NCI-H128 (cell line): ENCODE data around the gene RELT.

ENCODE experiments used
- DNase-seq: peaks from one replicate; lab custom pipeline; 2025; ENCODE audit not compliant: unreplicated experiment; lab: John Stamatoyannopoulos, UW

Gene RELT, protein sequence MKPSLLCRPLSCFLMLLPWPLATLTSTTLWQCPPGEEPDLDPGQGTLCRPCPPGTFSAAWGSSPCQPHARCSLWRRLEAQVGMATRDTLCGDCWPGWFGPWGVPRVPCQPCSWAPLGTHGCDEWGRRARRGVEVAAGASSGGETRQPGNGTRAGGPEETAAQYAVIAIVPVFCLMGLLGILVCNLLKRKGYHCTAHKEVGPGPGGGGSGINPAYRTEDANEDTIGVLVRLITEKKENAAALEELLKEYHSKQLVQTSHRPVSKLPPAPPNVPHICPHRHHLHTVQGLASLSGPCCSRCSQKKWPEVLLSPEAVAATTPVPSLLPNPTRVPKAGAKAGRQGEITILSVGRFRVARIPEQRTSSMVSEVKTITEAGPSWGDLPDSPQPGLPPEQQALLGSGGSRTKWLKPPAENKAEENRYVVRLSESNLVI

DNA sequence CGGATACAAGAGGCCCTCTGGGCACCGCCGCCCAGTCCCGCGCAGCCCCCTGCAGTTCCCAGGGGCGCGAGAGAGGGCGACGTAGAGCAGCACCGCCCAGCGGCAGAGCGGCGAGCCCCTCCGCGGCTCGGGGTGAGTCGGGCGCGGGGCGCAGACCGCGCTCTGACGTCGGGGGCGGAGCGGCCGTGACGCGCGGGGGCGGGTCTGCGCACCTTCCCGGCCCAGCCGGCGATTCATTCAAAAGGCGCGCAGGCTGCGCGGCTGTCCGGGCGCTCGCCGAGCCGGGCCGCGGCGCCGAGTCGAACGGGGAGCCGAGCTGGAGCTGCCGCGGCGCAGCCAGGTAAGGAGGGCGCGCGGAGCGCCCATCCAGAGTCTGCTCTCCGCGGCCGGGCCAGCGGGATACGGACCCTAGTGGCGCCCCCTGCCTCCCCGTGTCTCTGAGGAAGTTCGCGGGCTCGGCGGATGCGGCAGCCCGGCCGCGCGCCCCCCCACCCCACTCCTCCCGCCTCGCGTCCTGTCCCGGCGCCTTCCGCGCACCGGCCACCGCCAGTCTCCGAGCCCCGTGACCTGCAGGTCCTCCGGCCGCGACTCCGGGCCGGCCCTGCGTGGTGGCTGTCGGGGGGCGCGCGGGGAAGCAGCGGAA is at the start of gene RELT:
RELT (plus strand) TSS at position 240 of the 643 bp plus-strand sequence. CDS start 12,738 bp downstream, outside the sequence.
- peak; percentile 85 for DNase-seq

DNA sequence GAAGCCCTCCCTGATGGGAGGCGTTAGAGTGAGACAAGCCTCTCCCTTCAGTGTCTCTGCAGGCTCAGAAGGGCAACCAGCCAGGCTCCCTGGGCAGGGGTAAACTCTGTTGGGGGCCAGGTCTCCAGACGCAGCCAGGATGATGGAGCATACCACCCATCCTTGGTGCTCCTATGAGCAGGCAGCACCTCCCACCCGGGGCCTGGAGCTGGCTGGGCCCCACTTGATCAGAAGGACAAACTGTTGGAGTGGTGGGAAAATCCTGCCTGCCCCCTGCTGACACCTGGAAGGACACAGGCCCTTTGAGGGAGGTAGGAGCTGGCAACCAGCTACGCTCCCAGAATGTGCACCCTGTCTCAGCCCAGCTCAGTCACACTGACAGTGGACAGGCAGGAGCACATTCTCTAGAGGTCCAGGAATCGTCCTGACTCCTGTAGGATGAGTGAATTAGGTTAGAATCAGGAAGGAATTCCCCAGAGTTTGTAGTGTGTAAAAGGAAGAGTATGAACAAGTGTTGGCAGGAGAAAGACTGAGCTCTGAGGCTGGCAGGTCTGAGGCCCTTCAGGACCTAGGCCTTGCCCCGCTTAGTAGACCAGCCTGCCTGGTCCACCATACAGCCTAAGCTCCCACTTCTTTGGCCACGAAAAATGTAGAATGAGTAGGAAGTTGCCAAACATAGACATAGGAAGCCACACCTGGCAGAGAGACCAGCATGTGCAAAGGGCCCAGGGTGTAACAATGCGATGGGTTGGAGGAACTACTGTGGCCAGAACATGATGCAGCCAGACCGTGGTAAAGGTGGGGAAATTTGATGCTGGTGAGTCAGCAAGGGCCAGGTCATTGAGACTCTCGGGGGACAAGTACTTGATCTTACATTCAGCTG is 49.0 kb upstream of the RELT start:
- DNase-seq = no peak

GRCh38 chr11:73327812-73328364 is 48.3 kb upstream of the RELT start:
- no peak for DNase-seq

DNA sequence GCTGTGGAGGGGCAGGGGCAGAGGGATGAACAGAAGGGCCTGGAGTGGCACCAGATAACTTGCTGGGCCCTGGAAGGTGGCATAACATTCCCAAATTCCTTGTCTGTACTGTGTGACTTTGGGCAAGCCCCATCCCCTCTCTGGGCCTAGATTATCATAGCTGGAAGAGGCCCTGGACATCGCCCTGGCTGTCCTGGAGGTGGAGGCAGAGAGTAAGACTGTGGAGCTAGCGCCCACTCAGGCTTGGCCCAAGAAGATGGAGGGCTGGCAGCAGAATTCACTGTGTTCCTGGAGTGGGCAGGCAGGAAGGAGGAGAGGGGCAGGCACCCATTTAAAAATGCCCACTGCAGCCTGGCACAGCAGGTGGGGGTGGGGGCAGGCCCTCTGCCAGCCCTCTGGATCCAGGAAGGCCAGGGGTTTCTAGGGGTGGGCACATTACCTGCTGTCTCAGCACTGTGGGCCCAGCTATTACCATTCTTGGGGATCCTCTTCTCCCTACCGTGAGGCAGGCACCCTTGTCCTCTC is 45.6 kb upstream of the RELT start:
- DNase-seq = no peak

GRCh38 chr11:73331138-73331916 is 44.9 kb upstream of the RELT start:
- no peak for DNase-seq

GRCh38 chr11:73333173-73333572 is 43.0 kb upstream of the RELT start:
- DNase-seq = no peak

DNA sequence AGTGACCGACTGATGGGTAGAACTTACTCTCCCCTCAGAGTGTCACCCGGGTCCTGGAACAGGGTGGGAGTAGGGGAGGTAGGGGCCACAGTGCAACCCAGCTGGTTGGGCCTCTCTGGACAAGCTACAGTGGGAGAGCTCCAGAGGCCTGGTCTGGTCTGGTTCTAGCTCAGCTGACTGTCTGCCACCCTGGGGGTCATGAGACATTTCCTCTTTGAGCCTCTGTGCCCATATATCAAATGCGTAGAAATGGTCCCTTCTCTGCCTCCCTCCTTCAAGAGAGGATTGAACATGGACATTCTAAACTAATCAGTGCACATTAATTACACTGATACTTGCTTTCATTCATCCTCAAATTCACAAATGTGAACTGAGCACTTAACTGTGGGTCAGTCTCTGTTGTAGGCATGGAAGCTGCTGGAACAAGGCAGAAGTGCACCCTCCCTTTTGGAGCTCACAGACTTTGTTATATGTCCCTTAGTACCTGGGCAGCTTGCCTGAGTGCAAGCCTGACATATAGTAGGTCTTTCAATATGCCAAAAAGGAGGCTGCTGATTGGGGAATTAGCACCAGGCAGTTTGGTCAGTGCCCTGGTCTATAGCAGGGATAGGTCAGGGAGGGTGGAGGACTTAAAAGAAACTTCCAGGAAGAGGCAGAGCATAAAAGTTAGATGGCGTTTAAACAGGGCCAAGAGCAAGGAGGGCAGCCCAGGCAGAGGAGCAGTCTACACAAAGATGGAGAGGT is 42.4 kb upstream of the RELT start:
- no peak for DNase-seq

DNA sequence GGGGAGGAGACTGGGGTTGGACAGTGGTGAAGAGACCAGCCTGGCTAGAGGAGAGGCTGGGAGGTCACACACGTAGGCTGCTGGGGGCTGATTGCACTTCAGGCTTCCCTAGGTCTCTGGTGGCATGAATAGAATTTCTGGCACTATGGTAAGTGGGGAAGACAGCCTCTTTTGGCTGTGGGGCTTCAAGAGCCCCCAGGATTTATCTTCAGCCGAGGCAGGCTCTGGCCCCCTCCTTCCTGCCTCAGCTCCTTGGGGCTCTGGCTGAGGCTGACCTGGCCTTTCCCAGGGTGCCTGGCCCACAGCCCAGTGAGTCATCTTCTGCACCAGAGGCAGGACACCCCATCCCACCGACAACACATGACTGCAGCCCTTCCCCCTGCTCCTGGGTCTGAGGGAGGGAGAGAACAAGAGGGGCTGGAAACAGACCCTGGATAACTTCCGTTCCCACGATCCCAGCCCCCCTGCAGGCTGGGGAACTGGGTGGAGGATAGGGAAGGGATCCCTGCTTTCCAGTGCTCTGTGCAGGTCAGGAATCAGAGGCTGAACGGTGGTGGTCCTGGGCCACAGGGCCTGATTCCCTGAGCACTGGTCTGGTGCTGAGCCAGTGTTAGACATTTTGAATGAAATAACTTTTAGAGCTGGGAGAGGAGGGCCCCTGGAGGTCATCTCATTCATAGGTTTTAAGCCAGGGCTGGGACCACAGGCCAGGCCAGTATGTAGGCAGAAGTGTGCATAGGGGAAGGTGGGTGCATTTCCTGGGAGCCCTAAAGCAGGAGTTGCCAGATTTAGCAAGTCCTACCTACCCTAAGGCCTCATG is 41.6 kb upstream of the RELT start:
- DNase-seq = no peak

DNA sequence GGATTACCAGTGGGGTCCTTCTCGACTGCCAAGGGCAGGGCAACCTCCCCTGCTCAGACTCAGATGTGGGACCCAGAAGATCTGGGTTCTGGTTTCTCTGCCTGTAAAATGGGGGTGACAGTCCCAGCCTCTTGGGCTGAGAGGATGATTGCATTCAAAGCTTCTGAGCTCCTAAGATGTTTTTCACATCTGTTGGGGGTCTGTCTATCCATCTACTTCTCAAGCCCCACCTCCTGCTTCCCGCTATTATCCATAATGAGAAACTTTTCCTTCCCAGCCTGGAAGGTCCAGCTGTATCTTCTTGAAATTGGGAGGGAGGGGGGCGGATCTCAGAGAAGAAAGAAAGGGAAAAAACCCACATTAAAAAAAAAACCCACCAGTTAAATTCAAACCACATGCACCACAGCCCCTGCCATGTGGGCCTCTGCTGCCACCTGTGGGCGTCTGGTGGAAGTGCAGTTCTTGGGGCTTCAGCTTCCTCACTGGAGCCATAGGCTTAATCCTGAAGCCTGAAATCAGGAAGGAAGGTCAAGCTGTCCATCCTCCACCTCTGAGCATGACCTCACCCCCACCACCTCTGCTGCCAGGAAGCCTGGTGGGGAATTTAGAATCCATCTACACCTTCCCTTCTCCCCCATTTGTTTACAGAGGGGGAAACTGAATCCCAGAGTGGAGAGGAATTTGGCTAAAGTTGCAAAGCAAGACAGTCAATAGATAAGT is 40.8 kb upstream of the RELT start:
- DNase-seq = peak; percentile 52

GRCh38 chr11:73337846-73338245 is 38.4 kb upstream of the RELT start:
- DNase-seq = no peak

DNA sequence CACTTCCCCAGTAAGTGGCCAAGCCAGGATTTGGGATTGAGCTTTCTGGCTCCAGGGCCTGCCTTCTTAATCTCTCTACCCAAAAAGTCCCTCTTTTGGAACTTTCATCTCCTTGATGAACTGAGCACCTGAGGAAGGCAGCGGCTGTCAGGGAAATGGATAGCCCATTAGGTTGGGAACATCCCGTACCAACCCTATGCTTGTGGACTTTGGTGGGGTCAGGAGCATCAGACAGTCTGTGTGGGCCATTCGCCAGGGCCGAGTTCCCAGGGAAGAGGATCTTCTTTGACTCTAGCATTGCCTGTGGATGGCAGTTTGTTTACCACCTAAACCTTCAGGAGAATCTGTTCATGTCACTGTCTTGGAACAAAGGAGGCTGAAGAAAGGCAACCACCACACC is 37.9 kb upstream of the RELT start:
- no peak for DNase-seq

- DNase-seq = no peak
Observed at GRCh38 chr11:73340164-73340563, 36.0 kb upstream of the RELT start.

- no peak for DNase-seq
Observed at GRCh38 chr11:73342633-73343032, 33.6 kb upstream of the RELT start.

DNA sequence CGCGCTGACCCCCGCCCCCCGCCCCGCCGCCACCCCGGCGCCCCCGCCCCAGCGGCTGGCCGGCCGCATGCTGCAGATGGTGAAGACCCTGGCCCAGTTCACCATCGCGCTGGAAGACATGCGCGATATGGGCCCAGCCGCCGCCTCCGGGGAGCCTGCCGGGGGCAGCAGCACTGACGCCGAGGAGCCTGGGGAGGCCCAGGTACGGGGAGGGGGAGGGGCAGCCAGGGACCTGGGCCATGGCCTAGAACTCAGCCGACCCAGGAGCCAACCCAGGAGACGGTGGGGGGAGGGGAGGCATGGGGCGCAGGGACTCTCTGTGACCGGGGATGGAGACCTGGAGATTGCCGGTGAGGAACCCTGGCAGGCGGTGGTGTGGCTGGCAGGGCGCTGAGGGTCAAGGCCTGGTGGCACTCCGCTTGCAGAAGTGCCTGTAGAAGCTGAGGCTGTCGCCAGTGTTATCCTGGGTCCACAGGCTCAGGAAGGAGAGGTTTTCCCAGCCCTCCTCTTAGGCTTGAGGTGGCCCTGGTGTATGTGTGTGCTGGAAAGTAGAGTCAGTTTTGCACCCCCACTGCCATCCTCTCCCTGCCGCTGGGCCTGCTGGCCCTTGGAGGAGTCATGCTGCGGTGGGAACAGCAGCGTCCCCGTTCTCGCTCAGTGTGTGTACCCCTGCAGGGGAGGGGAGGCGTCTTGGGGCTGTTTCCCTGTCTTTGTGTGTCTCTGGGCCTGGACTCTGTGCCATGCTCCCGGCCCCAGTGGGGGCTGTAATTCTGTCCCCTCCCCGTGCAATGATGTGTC is 32.9 kb upstream of the RELT start:
- DNase-seq = no peak

GRCh38 chr11:73344191-73344607 is 32.0 kb upstream of the RELT start:
- no peak for DNase-seq

DNA sequence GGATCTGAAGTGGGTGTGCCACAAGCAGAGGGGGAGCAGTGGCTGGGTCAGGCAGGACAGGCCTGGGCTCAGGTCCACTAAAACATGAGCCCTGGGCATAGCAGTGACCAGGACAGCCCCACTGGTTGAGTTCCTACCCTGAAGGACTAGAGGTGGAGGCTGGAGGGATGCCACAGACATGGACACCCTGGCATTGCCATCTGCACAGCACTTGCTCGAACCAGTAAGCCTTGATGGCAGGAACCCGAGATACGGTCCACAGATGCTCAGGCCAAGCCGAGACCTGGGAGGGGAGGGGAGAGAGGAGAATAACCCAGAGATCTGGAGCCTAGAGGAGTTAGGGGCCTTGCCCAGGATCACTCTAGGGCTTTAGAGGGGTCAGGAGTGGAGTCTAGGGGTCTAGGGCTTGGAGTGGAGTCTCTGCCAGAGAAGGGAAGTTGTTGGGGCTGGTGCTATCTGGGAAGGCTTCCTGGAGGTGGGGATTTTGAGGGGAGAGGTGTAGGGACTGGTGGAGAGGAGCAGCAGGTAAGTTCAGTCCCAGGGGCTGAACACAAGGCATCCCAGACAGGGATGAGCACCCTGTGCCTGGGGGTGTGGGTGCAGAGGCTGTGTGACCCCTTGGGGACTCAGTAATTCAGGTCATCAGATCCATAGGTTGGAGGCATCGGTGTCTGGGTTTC is 30.6 kb upstream of the RELT start:
- no peak for DNase-seq
